22Rv1 (cell line): ENCODE results near the gene BLOC1S5.

Experiments
- CTCF ChIP-seq: fragments of 450-650 bp; IDR thresholded peaks from 2 replicates; pipeline ENCODE4 v1.5.1; 2017; ENCODE audit warnings: mild to moderate bottlenecking
- ZFX ChIP-seq: fragments of 450-650 bp; IDR thresholded peaks from 2 replicates; pipeline ENCODE4 v1.6.1; 2017; ENCODE audit warnings: antibody characterized with exemption, borderline replicate concordance

- TF ChIP-seq CTCF (no peak), ZFX (no peak)
Measured at GRCh38 chr6:8084586-8084985, 20.4 kb upstream of the BLOC1S5 start.
